D721Med (cell line): ENCODE results near the gene MRAS.

Source experiments
- DNase-seq: peaks from one replicate; pipeline ENCODE4 v3.0.0; 2011; ENCODE audit warnings: low spot score; ENCODE audit not compliant: insufficient read length
- FAIRE-seq: peaks from 2 replicates; lab custom pipeline; 2011; peaks lifted over from hg19 to GRCh38; lab: Jason Lieb, UNC
- CTCF ChIP-seq: IDR thresholded peaks from 2 replicates; pipeline ENCODE4 v1.5.1; 2012; ENCODE audit warnings: mild to moderate bottlenecking, control low read depth; ENCODE audit not compliant: insufficient read depth; ENCODE audit errors: missing control alignments

MRAS gene

GRCh38 chr3:138340511-138340910 is 7.9 kb upstream of the MRAS start:
- DNase-seq (no peak), FAIRE-seq (no peak)
- no peak for TF ChIP-seq CTCF

GRCh38 chr3:138344754-138345153 is 3.6 kb upstream of the MRAS start:
- no peak for FAIRE-seq
- no peak for TF ChIP-seq CTCF
- no peak for DNase-seq

GRCh38 chr3:138348754-138349739 is 668 bp downstream of the MRAS start:
- no peak for FAIRE-seq
- TF ChIP-seq CTCF, result no peak
- no peak for DNase-seq

GRCh38 chr3:138349926-138350665 is 1.7 kb downstream of the MRAS start:
- TF ChIP-seq CTCF, result no peak
- no peak for FAIRE-seq
- DNase-seq, result no peak

- FAIRE-seq (no peak), DNase-seq (no peak)
- TF ChIP-seq CTCF, result no peak
Observed at GRCh38 chr3:138351151-138351550, 2.8 kb downstream of the MRAS start.

- DNase-seq, result no peak
- no peak for FAIRE-seq
- no peak for TF ChIP-seq CTCF
Observed at GRCh38 chr3:138351916-138352550, 3.7 kb downstream of the MRAS start.
